DND-41 (cell line): Measurements from ENCODE around the gene DIABLO.
"Not testable (repeated sequence)": the region's sequence is repeated elsewhere in the genome, so short reads cannot be mapped to it uniquely, and the experiment has no call there.

Experiments used
- ATAC-seq: fragments of 200-7000 bp; cut with Tn5 transposase; 3 replicates; pipeline ENCODE4 v1.9.1; 2021; ENCODE audit warnings: low read depth; ENCODE audit not compliant: insufficient read depth
- DNase-seq: peaks from one replicate; pipeline ENCODE4 v3.0.0-alpha.2; 2020
- H2AFZ ChIP-seq: 2 replicates; pipeline ENCODE4 v1.6.0; 2012; ENCODE audit warnings: low read depth, low read length
- H3K27ac ChIP-seq: 2 replicates; pipeline ENCODE4 v1.5.1; 2012; ENCODE audit warnings: low read length, inconsistent platforms
- H3K27me3 ChIP-seq: fragments of 200-600 bp; sonication (generic); 2 replicates; pipeline ENCODE4 v1.6.0; 2012; ENCODE audit warnings: low read length, mild to moderate bottlenecking, inconsistent platforms; ENCODE audit not compliant: insufficient read depth, poor library complexity
- H3K36me3 ChIP-seq: 2 replicates; pipeline ENCODE4 v1.5.1; 2012; ENCODE audit warnings: low read length, inconsistent platforms; ENCODE audit not compliant: insufficient read depth
- H3K4me1 ChIP-seq: 2 replicates; pipeline ENCODE4 v1.5.1; 2012; ENCODE audit warnings: mild to moderate bottlenecking, low read length; ENCODE audit not compliant: insufficient read depth
- H3K4me2 ChIP-seq: 2 replicates; pipeline ENCODE4 v1.6.0; 2012; ENCODE audit warnings: mild to moderate bottlenecking, moderate library complexity, low read length, inconsistent platforms; ENCODE audit not compliant: insufficient read depth
- H3K4me3 ChIP-seq, 2 experiments: fragments of 200-600 bp in 1 of 2; shearing (Covaris generic) in 1 of 2; 2 replicates each; pipeline ENCODE4 v1.5.1; 2012 to 2016; ENCODE audit warnings: inconsistent platforms in 2 of 2, low read length in 2 of 2, mild to moderate bottlenecking in 2 of 2, low read depth in 1 of 2, moderate library complexity in 1 of 2
- H3K79me2 ChIP-seq: 2 replicates; pipeline ENCODE4 v1.6.0; 2012; ENCODE audit warnings: low read length, inconsistent platforms; ENCODE audit not compliant: insufficient read depth
- H3K9ac ChIP-seq: 2 replicates; pipeline ENCODE4 v1.6.0; 2012; ENCODE audit warnings: low read depth, mild to moderate bottlenecking, inconsistent platforms, low read length, moderate library complexity
- H3K9me3 ChIP-seq: 2 replicates; pipeline ENCODE4 v1.5.1; 2012; ENCODE audit warnings: low read length, moderate library complexity, mild to moderate bottlenecking, inconsistent platforms; ENCODE audit not compliant: insufficient read depth, severe bottlenecking
- H4K20me1 ChIP-seq: 2 replicates; pipeline ENCODE4 v1.6.0; 2012; ENCODE audit warnings: low read length; ENCODE audit not compliant: insufficient read depth
- CTCF ChIP-seq: IDR thresholded peaks from 2 replicates; pipeline ENCODE4 v1.5.1; 2012; ENCODE audit warnings: borderline replicate concordance, low read length, moderate library complexity, mild to moderate bottlenecking; ENCODE audit not compliant: poor library complexity, severe bottlenecking; ENCODE audit errors: extremely low read depth
- EZH2 ChIP-seq: IDR thresholded peaks from 3 replicates; pipeline ENCODE4 v1.6.1; 2012; ENCODE audit warnings: borderline replicate concordance, low read depth, mild to moderate bottlenecking, moderate library complexity, low read length, inconsistent platforms; ENCODE audit not compliant: severe bottlenecking

Gene DIABLO

GRCh38 chr12:122265886-122266229 is 40.0 kb upstream of the DIABLO start:
- Histone ChIP-seq H3K27me3 (no peaks in the 10 kb centered on the region), H3K79me2 (peaks cover 18% of the 10 kb centered on the region), H2AFZ (peak overlapping the region; percentile 98), H3K27ac (peak overlapping the region; percentile 81), H3K9ac (peak overlapping the region; percentile 74), H3K9me3 (no peaks in the 10 kb centered on the region), H3K4me2 (peak overlapping the region; percentile 87), H3K4me3 (peak overlapping the region; percentile 55 to 89), H3K4me1 (peaks cover 27% of the 10 kb centered on the region), H3K36me3 (peaks cover 16% of the 10 kb centered on the region), H4K20me1 (no peaks in the 10 kb centered on the region)
- DNase-seq (no peak), ATAC-seq (peak; percentile 58)
- TF ChIP-seq CTCF (no peak), EZH2 (no peak)

GRCh38 chr12:122265476-122265875 is 39.6 kb upstream of the DIABLO start:
- Histone ChIP-seq H3K79me2 (peaks cover 18% of the 10 kb centered on the region), H3K27ac (peak overlapping the region; percentile 81), H3K4me3 (peak overlapping the region; percentile 55 to 89), H2AFZ (peak overlapping the region; percentile 98), H3K9ac (peak overlapping the region; percentile 74), H3K27me3 (no peaks in the 10 kb centered on the region), H3K36me3 (peaks cover 19% of the 10 kb centered on the region), H3K4me2 (peak overlapping the region; percentile 87), H4K20me1 (no peaks in the 10 kb centered on the region), H3K4me1 (peaks cover 27% of the 10 kb centered on the region), H3K9me3 (no peaks in the 10 kb centered on the region)
- DNase-seq = no peak
- ATAC-seq = no peak
- TF ChIP-seq CTCF = no peak
- no peak for TF ChIP-seq EZH2

GRCh38 chr12:122260735-122261134 is 34.9 kb upstream of the DIABLO start:
- H3K9ac ChIP-seq, H3K27me3 ChIP-seq, H3K4me2 ChIP-seq, H2AFZ ChIP-seq, H3K27ac ChIP-seq, H4K20me1 ChIP-seq, H3K9me3 ChIP-seq, ATAC-seq, H3K4me3 ChIP-seq, DNase-seq: not testable (repeated sequence)
- H3K36me3 ChIP-seq = peaks cover 45% of the 10 kb centered on the region
- peaks cover 11% of the 10 kb centered on the region for H3K79me2 ChIP-seq
- peaks cover 15% of the 10 kb centered on the region for H3K4me1 ChIP-seq

GRCh38 chr12:122258939-122259338 is 33.1 kb upstream of the DIABLO start:
- H4K20me1 ChIP-seq, DNase-seq, H3K79me2 ChIP-seq, H3K27me3 ChIP-seq, H3K9me3 ChIP-seq, H2AFZ ChIP-seq, H3K4me2 ChIP-seq, ATAC-seq, H3K27ac ChIP-seq, H3K9ac ChIP-seq, H3K4me3 ChIP-seq, H3K4me1 ChIP-seq: not testable (repeated sequence)
- peaks cover 44% of the 10 kb centered on the region for H3K36me3 ChIP-seq

- DNase-seq, H3K4me2 ChIP-seq, H3K9ac ChIP-seq, ATAC-seq, H3K9me3 ChIP-seq, H4K20me1 ChIP-seq, H3K4me1 ChIP-seq, H3K27ac ChIP-seq, H2AFZ ChIP-seq, H3K27me3 ChIP-seq, H3K4me3 ChIP-seq, H3K79me2 ChIP-seq: not testable (repeated sequence)
- peaks cover 40% of the 10 kb centered on the region for H3K36me3 ChIP-seq
These were observed 32.6 kb upstream of the DIABLO start for GRCh38 chr12:122258462-122258861.
